8988T (cell line): ENCODE measurements around the gene FRMD3.

Experiments
- DNase-seq: peaks from one replicate; pipeline ENCODE4 v3.0.0; 2011

FRMD3 gene

GRCh38 chr9:83471241-83471640 is 67.0 kb downstream of the FRMD3 start:
- no peak for DNase-seq

GRCh38 chr9:83469722-83470121 is 68.5 kb downstream of the FRMD3 start:
- no peak for DNase-seq

DNA sequence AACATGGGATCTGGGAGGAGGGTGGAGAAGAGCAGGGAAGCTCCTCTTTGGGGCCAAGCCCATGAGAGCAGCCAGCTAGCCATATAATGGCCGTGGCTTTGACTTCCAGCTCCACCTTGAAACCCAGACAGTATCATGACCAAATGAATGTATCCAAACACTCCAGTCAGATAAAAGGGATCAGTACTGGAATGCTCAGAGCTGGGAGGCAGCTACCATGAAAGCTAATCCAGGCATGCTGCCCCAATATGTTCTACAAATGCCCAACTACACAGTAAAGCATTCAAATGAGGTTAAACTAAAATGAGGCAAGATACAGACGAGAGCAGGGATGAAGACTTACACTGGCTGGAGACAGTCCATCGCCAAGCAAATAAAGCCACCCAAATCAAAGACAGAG is 69.4 kb downstream of the FRMD3 start:
- no peak for DNase-seq

DNA sequence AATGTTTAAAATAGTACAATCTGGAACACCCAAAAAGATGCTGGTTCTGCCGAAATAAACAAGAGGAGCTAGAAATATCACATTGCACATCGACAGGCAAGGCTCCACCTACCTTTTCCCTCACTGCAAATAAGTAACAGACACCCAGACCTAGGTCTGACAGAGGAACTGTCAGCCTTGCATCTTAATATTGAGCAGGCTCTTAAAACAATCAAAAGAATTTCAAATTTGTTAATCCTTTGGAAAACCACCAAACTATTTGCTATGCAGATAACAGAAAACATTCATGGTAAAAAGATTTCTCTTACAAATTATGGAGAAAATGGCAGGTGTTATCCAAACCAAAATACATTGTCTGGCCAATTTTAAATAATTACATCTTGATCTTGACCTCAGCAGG is 71.3 kb downstream of the FRMD3 start:
- DNase-seq, result no peak

DNA sequence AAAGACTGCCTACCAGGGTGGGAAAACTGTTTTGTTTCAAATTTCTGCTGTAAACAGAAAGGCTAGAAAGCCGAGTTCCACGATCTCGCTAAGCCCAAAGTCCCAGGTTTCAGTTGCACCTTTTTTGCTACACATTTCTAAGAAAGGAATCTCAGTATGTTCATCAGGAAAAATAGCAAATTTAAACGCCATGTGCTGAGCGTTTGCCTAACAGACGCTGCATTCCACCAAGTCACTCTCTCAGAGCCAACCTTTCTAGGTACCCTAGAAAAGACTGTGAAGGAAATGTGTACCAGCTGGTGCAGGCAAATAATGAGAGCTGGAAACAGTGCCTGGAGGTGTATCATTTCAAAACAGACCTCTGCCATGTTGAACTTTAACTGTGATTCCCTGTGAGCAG is 71.8 kb downstream of the FRMD3 start:
- DNase-seq, result no peak

- DNase-seq, result no peak
These were observed 78.4 kb downstream of the FRMD3 start for GRCh38 chr9:83459830-83460229.

DNA sequence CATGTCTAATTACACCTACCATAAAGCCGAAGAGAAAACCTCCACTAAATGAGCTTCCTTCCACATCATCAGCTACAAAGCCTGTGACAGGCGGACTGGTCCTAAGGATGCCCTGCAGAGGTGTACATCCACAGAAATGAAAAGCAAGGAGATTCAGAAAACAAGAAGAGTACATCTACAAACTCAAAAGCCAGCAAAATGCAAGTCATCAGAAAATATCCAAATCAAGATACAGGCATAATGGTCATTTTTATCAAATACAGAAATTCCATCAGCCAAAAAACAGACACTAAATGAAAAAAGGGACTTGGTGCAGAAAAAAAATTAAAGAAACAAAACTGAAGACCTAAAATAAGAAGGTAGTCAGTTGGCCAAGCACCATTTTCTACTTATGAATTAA is 79.7 kb downstream of the FRMD3 start:
- no peak for DNase-seq

DNA sequence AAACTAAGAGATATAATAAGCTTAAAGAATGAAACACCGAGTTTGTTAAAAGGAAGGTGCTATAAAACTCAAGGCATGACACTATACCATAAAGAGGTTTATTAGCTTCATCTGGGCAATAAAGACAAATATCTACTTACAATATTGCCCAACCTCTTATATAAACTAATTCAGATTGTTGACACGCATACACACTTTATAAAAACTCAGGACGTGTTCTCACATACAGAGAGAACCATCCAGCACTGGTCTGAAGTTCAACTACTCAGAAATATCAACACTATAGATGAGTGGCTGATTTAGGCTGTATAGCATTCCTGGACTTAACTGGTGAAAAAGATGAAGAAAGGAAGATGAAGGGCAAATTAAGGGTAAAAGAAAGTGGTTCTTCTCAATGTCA is 81.2 kb downstream of the FRMD3 start:
- DNase-seq, result no peak

DNA sequence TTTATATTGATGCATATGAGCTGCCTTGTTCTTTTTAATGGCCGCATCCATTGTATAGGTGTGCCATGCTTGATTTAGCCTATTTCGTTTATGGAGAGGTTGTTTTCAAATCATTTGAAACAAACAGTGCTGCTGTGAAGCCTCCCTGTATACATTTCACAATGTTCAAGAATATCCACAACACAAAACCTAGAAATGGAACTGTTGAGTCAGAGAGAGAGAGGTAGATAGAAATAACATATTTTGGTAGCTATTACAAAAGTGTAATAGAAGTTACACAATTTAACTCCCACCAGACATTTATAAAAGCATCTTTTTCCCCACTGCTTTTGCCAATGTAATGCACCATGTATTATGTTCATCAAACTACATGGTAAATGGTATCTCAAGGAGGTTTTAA is 82.0 kb downstream of the FRMD3 start:
- no peak for DNase-seq

- DNase-seq, result no peak
These were observed 84.1 kb downstream of the FRMD3 start for GRCh38 chr9:83454076-83454475.

DNA sequence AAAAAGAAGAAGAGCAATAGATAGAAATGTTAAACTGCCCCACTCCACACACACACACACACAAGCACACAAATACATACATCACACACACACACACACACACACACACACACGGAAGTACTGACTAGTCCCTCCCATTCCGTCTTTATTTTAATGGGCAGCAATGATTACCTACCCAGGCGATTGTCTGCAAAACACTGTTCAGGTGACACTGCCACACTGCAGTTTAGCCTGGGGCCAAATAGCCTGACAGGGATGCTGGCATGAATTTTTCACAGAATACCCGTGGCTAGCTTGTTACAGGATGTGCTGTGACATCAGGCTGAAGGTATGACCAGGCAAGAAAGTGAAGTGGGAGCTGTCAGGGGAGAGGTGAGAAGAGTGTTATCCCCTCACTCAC is 86.9 kb downstream of the FRMD3 start:
- DNase-seq, result no peak

- DNase-seq, result no peak
These were observed 88.2 kb downstream of the FRMD3 start for GRCh38 chr9:83449983-83450382.

GRCh38 chr9:83449166-83449565 is 89.0 kb downstream of the FRMD3 start:
- no peak for DNase-seq

- no peak for DNase-seq
These were observed 89.6 kb downstream of the FRMD3 start for GRCh38 chr9:83448626-83449025.

- DNase-seq, result no peak
These were observed 90.8 kb downstream of the FRMD3 start for GRCh38 chr9:83447351-83447750.

DNA sequence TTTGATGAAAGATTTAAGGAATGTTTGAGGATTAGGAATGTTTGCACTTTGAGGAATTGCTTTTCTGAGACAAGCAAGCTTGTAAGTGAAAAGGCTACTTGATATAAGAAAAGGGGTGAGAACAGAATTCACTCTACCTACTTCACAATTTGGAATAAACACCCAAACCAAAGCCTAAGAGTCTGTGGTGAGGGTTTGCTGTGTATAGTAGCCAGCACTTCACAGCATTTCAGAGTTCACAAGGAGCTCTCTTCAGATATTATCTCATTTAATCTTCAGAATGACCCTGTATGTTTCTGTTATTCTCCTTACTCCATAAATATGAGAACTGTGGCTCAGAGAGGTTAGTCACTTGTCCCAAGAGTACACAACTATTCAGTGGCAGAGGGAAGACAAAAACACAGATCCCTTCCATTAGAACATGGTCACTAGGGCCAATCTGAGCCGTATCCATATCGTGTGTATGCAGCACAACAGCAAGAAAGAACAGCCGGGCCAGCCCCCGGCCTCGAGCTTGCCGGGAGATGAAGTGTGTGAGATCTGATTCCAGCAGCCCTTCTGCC is 92.4 kb downstream of the FRMD3 start:
- DNase-seq, result no peak

DNA sequence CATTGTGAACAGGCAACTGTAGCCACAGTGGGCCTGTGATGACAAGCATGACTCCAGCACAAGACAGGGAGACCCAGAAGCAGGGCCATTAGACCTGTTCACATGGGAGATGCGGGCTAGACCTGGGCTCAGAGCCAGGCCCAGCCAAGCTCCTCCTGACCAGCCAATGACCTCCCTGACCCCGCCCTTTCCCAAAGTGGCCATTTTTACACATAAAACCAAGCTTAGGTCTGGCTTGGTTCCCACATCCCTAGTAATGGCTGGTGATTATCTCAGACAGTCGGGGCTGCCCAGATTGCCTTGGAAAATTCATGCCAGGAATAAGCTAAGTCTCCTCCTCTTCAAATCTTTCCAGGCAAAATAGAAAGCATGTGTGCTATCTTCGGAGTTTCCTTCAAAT is 94.1 kb downstream of the FRMD3 start:
- DNase-seq, result no peak

- no peak for DNase-seq
These were observed 96.8 kb downstream of the FRMD3 start for GRCh38 chr9:83441390-83441789.

DNA sequence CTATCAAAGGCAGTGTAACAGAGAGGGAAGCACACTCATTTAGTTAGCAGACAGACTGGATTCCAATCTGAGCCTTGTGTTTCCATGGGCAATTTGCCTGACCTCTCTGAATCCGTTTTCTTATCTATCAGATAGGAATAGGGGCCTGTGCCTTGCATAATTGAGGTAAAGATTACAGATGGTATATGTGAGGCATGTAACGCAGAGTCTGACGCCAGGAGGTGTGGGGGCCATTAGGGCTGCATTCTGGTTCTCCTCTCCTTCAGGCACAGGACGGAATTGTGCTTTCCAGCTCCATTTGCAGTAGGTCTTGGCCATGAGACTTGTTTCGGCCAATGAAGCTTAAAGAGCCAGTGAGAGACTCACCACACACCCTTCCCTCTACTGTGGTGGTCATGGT is 97.6 kb downstream of the FRMD3 start:
- no peak for DNase-seq

DNA sequence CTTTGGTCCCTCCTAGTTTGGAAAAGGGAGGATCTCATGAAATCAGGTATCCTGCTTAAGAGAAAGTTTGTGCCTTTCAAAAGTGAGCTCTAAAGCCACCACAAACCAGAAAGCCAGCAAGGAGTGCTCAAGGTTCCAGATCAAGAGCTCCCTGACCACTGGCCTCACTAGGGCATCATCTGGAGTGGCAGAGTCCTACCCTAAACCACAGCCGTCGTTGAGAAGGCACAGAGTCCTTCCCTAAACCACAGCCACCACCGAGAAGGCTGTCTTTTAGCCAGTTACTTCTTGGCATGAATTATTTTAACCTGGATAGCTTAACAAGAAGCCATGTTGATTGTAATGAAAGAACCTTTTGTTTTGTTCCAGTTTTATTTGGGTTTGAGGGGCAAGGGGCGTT is 102.9 kb downstream of the FRMD3 start:
- no peak for DNase-seq

- DNase-seq, result no peak
These were observed 103.9 kb downstream of the FRMD3 start for GRCh38 chr9:83434254-83434653.

- no peak for DNase-seq
These were observed 104.4 kb downstream of the FRMD3 start for GRCh38 chr9:83433846-83434245.

- no peak for DNase-seq
These were observed 105.2 kb downstream of the FRMD3 start for GRCh38 chr9:83432877-83433550.

GRCh38 chr9:83432104-83432627 is 106.0 kb downstream of the FRMD3 start:
- no peak for DNase-seq
